Measurements from ENCODE around the gene VTCN1.
"Not testable (repeated sequence)": the region's sequence is repeated elsewhere in the genome, so short reads cannot be mapped to it uniquely, and the experiment has no call there.

VTCN1 gene

DNA sequence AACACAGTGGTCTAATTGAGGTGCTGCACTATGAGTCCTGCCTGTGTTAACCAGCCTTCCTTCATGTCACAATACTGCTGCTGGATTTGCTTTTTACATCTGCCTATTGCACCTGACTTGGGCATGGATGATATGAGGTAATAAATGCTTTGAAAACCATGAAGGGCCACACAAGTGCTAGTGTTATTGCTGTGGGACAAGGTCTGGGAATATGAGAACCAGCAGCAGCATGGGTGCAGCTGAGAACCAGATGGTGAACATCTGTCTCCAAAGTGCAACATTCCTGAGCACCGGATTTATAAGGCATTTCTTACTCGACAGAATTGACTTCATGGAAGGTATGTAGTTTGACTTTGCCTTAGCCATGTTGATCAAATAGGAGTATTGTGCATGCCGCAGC is 105.7 kb downstream of the VTCN1 start:
- TF ChIP-seq, protein P1, sequence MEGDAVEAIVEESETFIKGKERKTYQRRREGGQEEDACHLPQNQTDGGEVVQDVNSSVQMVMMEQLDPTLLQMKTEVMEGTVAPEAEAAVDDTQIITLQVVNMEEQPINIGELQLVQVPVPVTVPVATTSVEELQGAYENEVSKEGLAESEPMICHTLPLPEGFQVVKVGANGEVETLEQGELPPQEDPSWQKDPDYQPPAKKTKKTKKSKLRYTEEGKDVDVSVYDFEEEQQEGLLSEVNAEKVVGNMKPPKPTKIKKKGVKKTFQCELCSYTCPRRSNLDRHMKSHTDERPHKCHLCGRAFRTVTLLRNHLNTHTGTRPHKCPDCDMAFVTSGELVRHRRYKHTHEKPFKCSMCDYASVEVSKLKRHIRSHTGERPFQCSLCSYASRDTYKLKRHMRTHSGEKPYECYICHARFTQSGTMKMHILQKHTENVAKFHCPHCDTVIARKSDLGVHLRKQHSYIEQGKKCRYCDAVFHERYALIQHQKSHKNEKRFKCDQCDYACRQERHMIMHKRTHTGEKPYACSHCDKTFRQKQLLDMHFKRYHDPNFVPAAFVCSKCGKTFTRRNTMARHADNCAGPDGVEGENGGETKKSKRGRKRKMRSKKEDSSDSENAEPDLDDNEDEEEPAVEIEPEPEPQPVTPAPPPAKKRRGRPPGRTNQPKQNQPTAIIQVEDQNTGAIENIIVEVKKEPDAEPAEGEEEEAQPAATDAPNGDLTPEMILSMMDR (conservative IDR thresholded peaks at IDR 0.05; ENCODE audit: low read length), result no peak
- H3K4me3 ChIP-seq (ENCODE audit: low read length), result no peak overlapping the region
- peak; percentile 78 for DNase-seq (ENCODE audit: low read depth)

DNA sequence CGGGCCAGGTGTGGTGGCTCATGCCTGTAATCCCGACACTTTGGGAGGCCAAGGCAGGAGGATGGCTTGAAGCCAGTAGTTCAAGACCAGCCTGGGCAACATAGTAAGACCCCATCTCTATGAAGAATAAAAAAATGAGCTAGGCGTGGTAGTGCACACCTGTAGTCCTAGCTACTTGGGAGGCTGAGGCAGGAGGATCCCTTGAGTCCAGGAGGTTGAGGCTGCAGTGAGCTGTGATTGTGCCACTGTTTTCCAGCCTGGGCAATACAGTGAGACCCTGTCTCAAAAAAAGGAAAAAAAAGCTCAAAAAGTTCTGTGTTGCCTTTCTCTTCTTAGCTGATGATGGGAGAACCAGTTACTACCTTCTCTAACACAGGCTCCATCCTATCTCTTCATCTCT is 108.9 kb downstream of the VTCN1 start:
- DNase-seq (ENCODE audit: low read depth); H3K4me3 ChIP-seq (ENCODE audit: low read length): not testable (repeated sequence)

GRCh38 chr1:117101334-117101733 is 109.4 kb downstream of the VTCN1 start:
- no peak for DNase-seq (ENCODE audit: low read depth)
- TF ChIP-seq, protein P1 (conservative IDR thresholded peaks at IDR 0.05; ENCODE audit: low read length), result no peak
- no peak overlapping the region for H3K4me3 ChIP-seq (ENCODE audit: low read length)

DNA sequence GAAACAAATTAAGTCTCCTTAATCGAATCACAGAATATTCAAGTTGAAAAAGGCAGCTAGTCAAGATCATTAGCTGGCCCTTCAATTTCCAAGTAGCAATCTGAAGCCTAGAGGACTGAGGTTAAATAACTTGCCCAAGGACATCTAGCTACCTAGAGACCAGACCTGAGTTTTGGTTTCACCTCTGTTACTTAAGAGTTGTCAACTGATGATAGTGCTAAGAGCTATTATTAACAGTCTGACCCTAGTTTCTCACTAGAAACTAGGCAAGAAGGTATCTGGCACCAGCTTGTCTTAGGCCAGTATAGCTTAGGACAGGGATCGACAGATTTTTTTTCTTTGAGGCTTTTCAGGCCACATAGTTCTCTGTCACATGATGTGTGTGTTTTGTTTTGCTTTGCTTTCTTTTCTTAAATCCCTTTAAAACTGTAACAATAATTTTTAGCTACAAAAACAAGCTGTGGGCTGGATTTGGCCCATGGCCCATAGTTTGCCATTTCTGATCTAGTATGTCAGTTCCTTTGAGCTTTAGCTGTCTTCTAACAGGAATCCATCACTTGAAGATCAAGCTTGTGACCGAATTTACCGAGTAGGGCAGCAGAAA is 112.3 kb downstream of the VTCN1 start:
- no peak for DNase-seq (ENCODE audit: low read depth)
- no peak overlapping the region for H3K4me3 ChIP-seq (ENCODE audit: low read length)
- TF ChIP-seq, protein P1 (conservative IDR thresholded peaks at IDR 0.05; ENCODE audit: low read length), result no peak

GRCh38 chr1:117097443-117097842 is 113.3 kb downstream of the VTCN1 start:
- TF ChIP-seq, protein P1 (conservative IDR thresholded peaks at IDR 0.05; ENCODE audit: low read length), result no peak
- DNase-seq (ENCODE audit: low read depth), result peak; percentile 18
- no peak overlapping the region for H3K4me3 ChIP-seq (ENCODE audit: low read length)

DNA sequence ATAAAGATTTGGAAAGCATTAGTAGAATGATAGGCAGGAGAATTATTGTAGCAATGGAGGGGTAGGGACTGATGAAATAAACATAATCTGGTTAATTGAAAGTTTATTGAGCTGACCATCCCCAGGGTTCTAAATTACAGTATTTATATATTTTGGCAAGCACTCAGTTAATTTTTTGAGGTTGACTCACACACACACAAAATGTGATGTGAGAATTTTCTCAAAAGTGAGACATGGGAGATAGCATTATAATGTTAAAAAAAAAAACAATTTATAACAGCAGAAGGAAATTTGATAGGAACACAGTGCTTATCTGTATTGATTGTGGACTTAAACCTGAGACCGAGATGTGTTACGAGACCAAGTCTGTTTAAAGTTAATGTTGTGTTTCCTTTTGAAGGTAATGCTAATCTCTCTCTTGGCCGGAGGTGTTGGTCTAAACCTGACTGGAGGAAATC is 113.7 kb downstream of the VTCN1 start:
- no peak overlapping the region for H3K4me3 ChIP-seq (ENCODE audit: low read length)
- TF ChIP-seq, protein P1 (conservative IDR thresholded peaks at IDR 0.05; ENCODE audit: low read length), result no peak
- DNase-seq (ENCODE audit: low read depth), result peak; percentile 21

GRCh38 chr1:117094841-117095604 is 115.7 kb downstream of the VTCN1 start:
- peak; percentile 88 for DNase-seq (ENCODE audit: low read depth)
- H3K4me3 ChIP-seq (ENCODE audit: low read length), result no peak overlapping the region
- TF ChIP-seq, protein P1 (conservative IDR thresholded peaks at IDR 0.05; ENCODE audit: low read length), result no peak
